PFSK-1 (cell line): ENCODE data around the gene NFIA.

Experiments used
- POLR2AphosphoS5 ChIP-seq: IDR thresholded peaks from 2 replicates; pipeline ENCODE4 v1.6.1; 2012; ENCODE audit warnings: low read depth, mild to moderate bottlenecking, control low read depth, low read length, moderate library complexity
- SIN3A ChIP-seq: IDR thresholded peaks from 2 replicates; pipeline ENCODE4 v1.6.1; 2012; ENCODE audit warnings: mild to moderate bottlenecking, low read length, moderate library complexity, borderline replicate concordance; ENCODE audit not compliant: insufficient read depth
- TAF1 ChIP-seq: IDR thresholded peaks from 2 replicates; pipeline ENCODE4 v1.6.1; 2012; ENCODE audit warnings: low read length, control low read depth, borderline replicate concordance; ENCODE audit not compliant: insufficient read depth
- TF ChIP-seq, protein P1 (sequence below), 2 experiments: IDR thresholded peaks; 2 replicates each; pipeline versions ENCODE4 v1.6.1 to v1.8.0; 2011 to 2012; ENCODE audit warnings: low read depth in 2 of 2, low read length in 2 of 2, control low read depth in 1 of 2, inconsistent platforms in 1 of 2, mild to moderate bottlenecking in 1 of 2, moderate library complexity in 1 of 2; ENCODE audit not compliant: insufficient read depth in 1 of 2

DNA sequence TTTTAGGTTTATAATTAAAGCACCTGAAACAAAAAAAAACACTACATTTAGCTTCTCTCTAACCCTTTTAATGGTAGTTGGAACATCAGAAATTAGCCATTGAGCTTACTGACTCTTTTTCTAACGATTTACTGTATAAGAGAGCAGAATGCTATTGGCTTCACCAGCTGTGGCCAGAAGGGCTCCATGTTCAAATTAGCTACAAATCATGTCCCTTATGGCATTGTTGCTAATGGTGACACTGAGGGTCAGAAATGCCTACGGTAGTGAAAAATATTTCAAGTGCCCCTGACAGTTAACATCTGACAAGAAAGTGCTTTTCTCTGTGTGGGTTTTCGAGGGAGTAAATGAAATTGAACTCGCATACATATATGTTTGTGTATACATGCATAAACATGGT, 232.7 kb downstream of the NFIA start:
- TF ChIP-seq, protein P1, sequence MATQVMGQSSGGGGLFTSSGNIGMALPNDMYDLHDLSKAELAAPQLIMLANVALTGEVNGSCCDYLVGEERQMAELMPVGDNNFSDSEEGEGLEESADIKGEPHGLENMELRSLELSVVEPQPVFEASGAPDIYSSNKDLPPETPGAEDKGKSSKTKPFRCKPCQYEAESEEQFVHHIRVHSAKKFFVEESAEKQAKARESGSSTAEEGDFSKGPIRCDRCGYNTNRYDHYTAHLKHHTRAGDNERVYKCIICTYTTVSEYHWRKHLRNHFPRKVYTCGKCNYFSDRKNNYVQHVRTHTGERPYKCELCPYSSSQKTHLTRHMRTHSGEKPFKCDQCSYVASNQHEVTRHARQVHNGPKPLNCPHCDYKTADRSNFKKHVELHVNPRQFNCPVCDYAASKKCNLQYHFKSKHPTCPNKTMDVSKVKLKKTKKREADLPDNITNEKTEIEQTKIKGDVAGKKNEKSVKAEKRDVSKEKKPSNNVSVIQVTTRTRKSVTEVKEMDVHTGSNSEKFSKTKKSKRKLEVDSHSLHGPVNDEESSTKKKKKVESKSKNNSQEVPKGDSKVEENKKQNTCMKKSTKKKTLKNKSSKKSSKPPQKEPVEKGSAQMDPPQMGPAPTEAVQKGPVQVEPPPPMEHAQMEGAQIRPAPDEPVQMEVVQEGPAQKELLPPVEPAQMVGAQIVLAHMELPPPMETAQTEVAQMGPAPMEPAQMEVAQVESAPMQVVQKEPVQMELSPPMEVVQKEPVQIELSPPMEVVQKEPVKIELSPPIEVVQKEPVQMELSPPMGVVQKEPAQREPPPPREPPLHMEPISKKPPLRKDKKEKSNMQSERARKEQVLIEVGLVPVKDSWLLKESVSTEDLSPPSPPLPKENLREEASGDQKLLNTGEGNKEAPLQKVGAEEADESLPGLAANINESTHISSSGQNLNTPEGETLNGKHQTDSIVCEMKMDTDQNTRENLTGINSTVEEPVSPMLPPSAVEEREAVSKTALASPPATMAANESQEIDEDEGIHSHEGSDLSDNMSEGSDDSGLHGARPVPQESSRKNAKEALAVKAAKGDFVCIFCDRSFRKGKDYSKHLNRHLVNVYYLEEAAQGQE (IDR thresholded peaks at IDR 0.05; ENCODE audit: insufficient read depth in 1 of 2, low read depth in 2 of 2, low read length in 2 of 2), result no peak
- no peak for TF ChIP-seq POLR2AphosphoS5
- TF ChIP-seq TAF1, result no peak
- TF ChIP-seq SIN3A, result no peak
